HG03025 (cell line): ENCODE measurements around the gene SEC24A.
A peak's percentile ranks its signal among the peaks of the same experiment; 100 is the strongest.
"Not testable (repeated sequence)": the region's sequence is repeated elsewhere in the genome, so short reads cannot be mapped to it uniquely, and the experiment has no call there.

Experiments used
- ATAC-seq: cut with Tn5 transposase; IDR thresholded peaks from one replicate; pipeline ENCODE4 v1.9.1; 2021; ENCODE audit warnings: mild to moderate bottlenecking, moderate library complexity; ENCODE audit not compliant: unreplicated experiment, low FRiP score

SEC24A gene

DNA sequence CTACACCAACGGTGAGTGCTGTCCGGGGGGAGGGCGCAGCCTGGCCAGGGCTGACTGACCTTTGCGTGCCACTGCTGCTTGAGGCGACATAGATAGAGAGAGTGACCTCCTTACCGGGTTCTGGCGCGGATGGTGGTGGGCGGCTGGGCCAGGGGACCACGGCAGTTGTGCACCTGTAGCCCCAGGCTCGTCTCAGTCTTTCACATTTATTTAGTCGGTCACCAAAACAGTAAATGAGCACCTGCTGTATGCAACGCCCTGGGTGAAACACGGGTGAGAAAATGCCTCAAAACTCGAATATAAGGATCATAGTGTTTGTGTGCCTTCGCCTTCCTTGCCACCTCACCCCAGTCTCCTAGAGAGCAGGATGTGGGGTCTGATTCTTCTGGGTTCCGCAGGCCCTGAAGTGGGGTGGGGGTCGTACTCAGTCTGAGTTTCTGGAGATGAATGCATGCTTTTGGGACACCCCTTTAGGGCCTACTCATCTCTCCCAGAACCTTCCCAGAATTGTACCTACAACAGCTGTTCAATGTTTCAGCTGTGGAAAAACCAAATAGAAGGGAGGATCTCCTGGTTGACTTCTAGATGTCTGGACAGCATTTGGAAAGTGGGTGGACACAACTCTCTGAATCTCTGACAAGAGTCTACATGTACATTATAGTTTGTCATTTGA lies 714 bp downstream of the SEC24A start:
- peak; percentile 19 for ATAC-seq

GRCh38 chr5:134650660-134651059 lies 2.1 kb downstream of the SEC24A start:
- ATAC-seq, result not testable (repeated sequence)

- no peak for ATAC-seq
Measured at GRCh38 chr5:134651531-134651930, 2.9 kb downstream of the SEC24A start.

- ATAC-seq, result no peak
Measured at GRCh38 chr5:134656690-134657089, 8.1 kb downstream of the SEC24A start.

DNA sequence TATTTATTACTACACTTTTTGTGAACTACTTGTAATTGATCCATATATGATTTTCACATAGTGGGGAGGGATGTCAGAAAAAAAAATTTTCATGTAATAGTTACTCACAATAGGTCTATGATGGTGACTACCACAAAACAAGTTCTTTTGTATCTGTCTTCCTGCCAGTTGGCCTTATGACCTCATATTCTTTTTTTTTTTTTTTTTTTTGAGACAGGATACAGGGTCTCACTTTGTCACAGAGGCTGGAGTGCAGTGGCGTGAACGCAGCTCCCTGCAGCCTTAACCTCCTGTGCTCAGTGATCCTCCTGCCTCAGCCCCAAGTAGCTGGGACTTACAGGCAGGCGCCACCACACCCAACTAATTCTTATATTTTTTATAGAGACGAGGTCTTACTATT lies 10.9 kb downstream of the SEC24A start:
- ATAC-seq, result no peak

DNA sequence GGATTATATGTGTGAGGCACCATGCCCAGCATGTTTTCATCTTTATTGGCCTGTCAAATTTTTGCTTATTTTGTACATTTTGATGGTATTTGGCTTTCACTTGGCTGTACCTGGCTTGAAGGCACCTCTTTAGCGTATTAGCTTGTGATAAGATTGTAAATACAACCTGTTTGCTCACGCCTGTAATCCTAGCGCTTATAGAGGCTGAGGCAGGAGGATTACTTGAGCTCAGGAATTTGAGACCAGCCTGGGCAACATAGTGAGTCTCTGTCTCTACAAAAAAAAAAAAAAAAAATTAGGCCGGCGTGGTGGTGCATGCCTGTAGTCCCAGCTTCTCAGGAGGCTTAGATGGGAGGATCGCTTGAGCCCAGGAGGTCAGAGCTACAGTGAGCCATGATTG lies 11.3 kb downstream of the SEC24A start:
- no peak for ATAC-seq

DNA sequence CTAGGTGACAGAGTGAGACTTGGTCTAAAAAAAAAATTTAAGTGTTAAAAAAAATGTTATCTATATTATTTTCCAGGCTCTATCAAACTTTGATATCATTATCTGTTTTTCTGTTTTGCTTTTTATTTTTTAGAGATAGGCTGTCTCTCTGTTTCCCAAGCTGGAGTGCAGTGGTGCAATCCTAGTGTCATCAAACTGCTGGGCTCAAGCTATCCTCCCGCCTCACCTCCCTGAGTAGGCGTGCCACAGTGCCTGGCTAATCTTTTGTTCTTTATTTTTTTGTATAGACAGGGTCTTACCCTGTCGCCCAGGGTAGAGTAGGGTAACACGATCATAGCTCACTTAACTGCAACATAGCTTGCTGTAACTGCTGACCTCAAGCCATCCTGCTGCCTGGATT lies 14.4 kb downstream of the SEC24A start:
- ATAC-seq, result no peak

GRCh38 chr5:134664448-134664847 lies 15.9 kb downstream of the SEC24A start:
- ATAC-seq, result no peak

- ATAC-seq, result not testable (repeated sequence)
Measured at GRCh38 chr5:134673546-134673945, 25.0 kb downstream of the SEC24A start.

GRCh38 chr5:134677357-134677756 lies 28.8 kb downstream of the SEC24A start:
- not testable (repeated sequence) for ATAC-seq

- ATAC-seq, result not testable (repeated sequence)
Measured at GRCh38 chr5:134690144-134690543, 41.6 kb downstream of the SEC24A start.

DNA sequence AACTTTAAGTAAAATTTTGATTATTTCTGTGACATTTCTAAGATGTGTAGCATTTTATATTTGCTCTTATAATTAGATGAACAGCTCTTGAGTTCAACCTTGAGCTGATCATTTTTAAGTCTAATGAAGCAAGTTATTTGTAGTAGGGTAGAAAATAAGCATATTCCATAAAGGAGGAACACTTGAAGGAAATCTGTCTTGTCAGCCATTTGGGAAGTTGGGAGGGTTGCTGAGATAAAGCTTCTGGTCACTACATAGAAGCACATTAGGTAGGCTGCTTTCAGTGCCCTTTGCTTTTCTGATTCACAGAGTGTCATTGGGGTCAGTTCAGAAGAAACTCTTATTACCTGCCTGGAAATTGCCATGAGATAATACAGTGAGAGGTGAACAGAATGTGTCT lies 44.1 kb downstream of the SEC24A start:
- ATAC-seq, result no peak

GRCh38 chr5:134708301-134708700 lies 59.7 kb downstream of the SEC24A start:
- ATAC-seq, result no peak

- no peak for ATAC-seq
Measured at GRCh38 chr5:134714120-134714519, 65.5 kb downstream of the SEC24A start.

GRCh38 chr5:134714541-134714940 lies 66.0 kb downstream of the SEC24A start:
- no peak for ATAC-seq

GRCh38 chr5:134715466-134715865 lies 66.9 kb downstream of the SEC24A start:
- not testable (repeated sequence) for ATAC-seq

GRCh38 chr5:134724872-134725271 lies 76.3 kb downstream of the SEC24A start:
- ATAC-seq, result no peak

GRCh38 chr5:134732819-134733218 lies 84.2 kb downstream of the SEC24A start:
- no peak for ATAC-seq

GRCh38 chr5:134735243-134735642 lies 86.7 kb downstream of the SEC24A start:
- ATAC-seq, result no peak

GRCh38 chr5:134736173-134736812 lies 87.7 kb downstream of the SEC24A start:
- ATAC-seq, result no peak

DNA sequence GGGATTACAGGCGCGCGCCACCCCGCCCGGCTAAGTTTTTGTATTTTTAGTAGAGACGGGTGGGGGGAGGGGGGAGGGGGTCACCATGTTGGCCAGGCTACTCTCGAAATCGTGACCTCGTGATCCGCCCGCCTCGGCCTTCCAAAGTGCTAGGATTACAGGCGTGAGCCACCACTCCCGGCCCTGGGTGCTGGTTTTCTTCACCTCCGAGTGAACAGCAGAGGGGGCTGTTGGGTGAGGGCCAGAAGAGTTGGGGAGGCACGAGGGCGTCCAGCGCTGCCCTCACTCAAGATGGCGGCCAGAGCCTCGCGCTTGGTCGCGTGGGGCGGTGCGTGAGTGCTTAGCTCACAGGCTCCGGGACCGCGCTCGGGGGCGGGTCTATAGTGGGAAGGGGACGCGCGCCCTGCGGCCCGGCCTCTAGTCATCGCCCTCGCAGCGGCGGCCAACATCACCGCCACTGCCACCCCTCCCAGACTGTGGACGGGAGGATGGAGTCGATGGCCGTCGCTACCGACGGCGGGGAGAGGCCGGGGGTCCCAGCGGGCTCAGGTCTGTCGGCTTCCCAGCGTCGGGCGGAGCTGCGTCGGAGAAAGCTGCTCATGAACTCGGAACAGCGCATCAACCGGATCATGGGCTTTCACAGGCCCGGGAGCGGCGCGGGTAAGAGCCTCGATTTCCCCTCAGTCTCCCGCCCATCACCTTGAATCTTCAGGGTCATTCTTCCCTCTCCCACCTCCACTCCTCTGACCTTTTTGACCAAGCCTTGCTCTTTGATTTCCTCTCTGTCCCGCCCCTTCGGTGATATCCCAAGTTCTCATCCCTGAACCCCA lies 89.8 kb downstream of the SEC24A start, which contains the start of gene CAMLG:
Gene CAMLG, plus strand, starts transcription at position 416 of the 830 bp plus-strand sequence. Its CDS starts 73 bp downstream, at position 489.
- peak; percentile 91 for ATAC-seq
